Measurements from ENCODE around the gene PHLDA2.

- TF ChIP-seq EZH2 (IDR thresholded peaks at IDR 0.05; ENCODE audit: borderline replicate concordance, insufficient read depth, low read depth, low read length, poor library complexity, severe bottlenecking) (no peak), CTCF (IDR thresholded peaks at IDR 0.05) (no peak)
These were observed 30.0 kb downstream of the PHLDA2 start for GRCh38 chr11:2899080-2899783.

Data from B cell (primary cell).